H9 (cell line): ENCODE data around the gene NTRK2. TPM values are rescaled to one million over a fixed set of nuclear protein-coding genes. Genes with fewer than 3 reads are reported as not detected.

ENCODE experiments used
- DNase-seq: peaks from one replicate; pipeline ENCODE4 v3.0.0-alpha.2; 2017
- H2AFZ ChIP-seq: one replicate; pipeline ENCODE4 v1.6.1; 2013; ENCODE audit warnings: mild to moderate bottlenecking, low read length, control low read depth, moderate library complexity
- H2AK5ac ChIP-seq: 2 replicates; pipeline ENCODE4 v1.6.1; 2013; ENCODE audit warnings: low read length, control low read depth, mixed read lengths; ENCODE audit not compliant: insufficient read length
- H2BK120ac ChIP-seq: one replicate; pipeline ENCODE4 v1.6.1; 2013; ENCODE audit warnings: low read depth, mild to moderate bottlenecking, low read length, control low read depth, inconsistent platforms; ENCODE audit not compliant: poor library complexity, severe bottlenecking
- H2BK12ac ChIP-seq: 2 replicates; pipeline ENCODE4 v1.6.1; 2013; ENCODE audit warnings: low read length, control low read depth, mixed read lengths, low read depth; ENCODE audit not compliant: insufficient read length
- H2BK15ac ChIP-seq: 2 replicates; pipeline ENCODE4 v1.6.1; 2013; ENCODE audit warnings: low read depth, low read length, control low read depth
- H2BK20ac ChIP-seq: one replicate; pipeline ENCODE4 v1.6.1; 2013; ENCODE audit warnings: low read depth, mild to moderate bottlenecking, low read length, control low read depth, inconsistent platforms; ENCODE audit not compliant: poor library complexity, severe bottlenecking
- H2BK5ac ChIP-seq: 2 replicates; pipeline ENCODE4 v1.6.1; 2013; ENCODE audit warnings: low read length, control low read depth, mixed read lengths; ENCODE audit not compliant: insufficient read length
- H3K14ac ChIP-seq: 2 replicates; pipeline ENCODE4 v1.6.1; 2013; ENCODE audit warnings: low read length, control low read depth; ENCODE audit not compliant: insufficient read depth
- H3K18ac ChIP-seq: 2 replicates; pipeline ENCODE4 v1.6.1; 2013; ENCODE audit warnings: low read depth, mild to moderate bottlenecking, mixed read lengths, low read length, control low read depth; ENCODE audit not compliant: insufficient read length
- H3K23ac ChIP-seq: 2 replicates; pipeline ENCODE4 v1.6.1; 2013; ENCODE audit warnings: low read length, control low read depth, mixed read lengths, low read depth; ENCODE audit not compliant: insufficient read length
- H3K23me2 ChIP-seq: 2 replicates; pipeline ENCODE4 v1.6.1; 2013; ENCODE audit warnings: low read depth, mild to moderate bottlenecking, mixed read lengths, low read length, control low read depth; ENCODE audit not compliant: insufficient read length, poor library complexity, severe bottlenecking
- H3K27ac ChIP-seq: 2 replicates; pipeline ENCODE4 v1.5.1; 2013; ENCODE audit warnings: low read length, control low read depth, mixed read lengths, low read depth; ENCODE audit not compliant: insufficient read length
- H3K27me3 ChIP-seq: 2 replicates; pipeline ENCODE4 v1.6.1; 2013; ENCODE audit warnings: low read length, control low read depth, inconsistent platforms; ENCODE audit not compliant: insufficient read depth
- H3K4ac ChIP-seq: 2 replicates; pipeline ENCODE4 v1.6.1; 2013; ENCODE audit warnings: low read depth, mild to moderate bottlenecking, control low read depth, inconsistent platforms, low read length, moderate library complexity
- H3K4me1 ChIP-seq: 2 replicates; pipeline ENCODE4 v1.6.1; 2013; ENCODE audit warnings: low read length, control low read depth, inconsistent platforms; ENCODE audit not compliant: insufficient read depth
- H3K4me2 ChIP-seq: 2 replicates; pipeline ENCODE4 v1.6.1; 2013; ENCODE audit warnings: low read length, control low read depth, mixed read lengths; ENCODE audit not compliant: insufficient read length, insufficient read depth
- H3K56ac ChIP-seq: 2 replicates; pipeline ENCODE4 v1.6.1; 2013; ENCODE audit warnings: low read depth, mild to moderate bottlenecking, mixed read lengths, low read length, control low read depth; ENCODE audit not compliant: insufficient read length
- H3K79me1 ChIP-seq: 2 replicates; pipeline ENCODE4 v1.6.1; 2013; ENCODE audit warnings: low read depth, mild to moderate bottlenecking, moderate library complexity, low read length, control low read depth, inconsistent platforms; ENCODE audit not compliant: insufficient read depth, poor library complexity, severe bottlenecking
- H3K79me2 ChIP-seq: 2 replicates; pipeline ENCODE4 v1.6.1; 2013; ENCODE audit warnings: low read length, control low read depth, inconsistent platforms; ENCODE audit not compliant: insufficient read depth
- H3K9ac ChIP-seq: 2 replicates; pipeline ENCODE4 v1.6.1; 2013; ENCODE audit warnings: low read length, control low read depth, mixed read lengths; ENCODE audit not compliant: insufficient read length; ENCODE audit errors: extremely low read depth
- H3K9me3 ChIP-seq: one replicate; pipeline ENCODE4 v1.6.1; 2013; ENCODE audit warnings: low read depth, low read length, inconsistent platforms; ENCODE audit not compliant: control insufficient read depth
- H3T11ph ChIP-seq: one replicate; pipeline ENCODE4 v1.6.1; 2013; ENCODE audit warnings: mild to moderate bottlenecking, low read length, control low read depth, inconsistent platforms
- H4K20me1 ChIP-seq: one replicate; pipeline ENCODE4 v1.6.1; 2013; ENCODE audit not compliant: control insufficient read depth, insufficient read length, insufficient read depth
- H4K5ac ChIP-seq: 2 replicates; pipeline ENCODE4 v1.6.1; 2013; ENCODE audit warnings: low read depth, mild to moderate bottlenecking, mixed read lengths, low read length, control low read depth; ENCODE audit not compliant: insufficient read length
- H4K8ac ChIP-seq: replicated peaks from 2 replicates; pipeline ENCODE4 v1.6.1; 2013; ENCODE audit warnings: low read length, control low read depth, mixed read lengths, low read depth; ENCODE audit not compliant: insufficient read length
- H4K91ac ChIP-seq: 2 replicates; pipeline ENCODE4 v1.6.1; 2013; ENCODE audit warnings: low read depth, mild to moderate bottlenecking, moderate library complexity, mixed read lengths, low read length, control low read depth; ENCODE audit not compliant: insufficient read length
- H3K27ac Mint-ChIP-seq, 3 experiments: 2 replicates in 2 of 3; 3 replicates in 1 of 3; pipeline ENCODE4 v1.8.0; 2020 to 2021; ENCODE audit warnings: mixed read lengths in 3 of 3, mild to moderate bottlenecking in 1 of 3, moderate library complexity in 1 of 3
- H3K27me3 Mint-ChIP-seq: 2 replicates; pipeline ENCODE4 v1.8.0; 2021; ENCODE audit warnings: low read depth, mild to moderate bottlenecking, moderate library complexity, mixed read lengths
- H3K36me3 Mint-ChIP-seq, 3 experiments: 2 replicates in 2 of 3; 3 replicates in 1 of 3; pipeline ENCODE4 v1.8.0; 2020 to 2021; ENCODE audit warnings: low read depth in 3 of 3, mixed read lengths in 3 of 3; ENCODE audit not compliant: insufficient read depth in 1 of 3
- H3K4me1 Mint-ChIP-seq, 2 experiments: 2 replicates each; pipeline ENCODE4 v1.8.0; 2020; ENCODE audit warnings: mixed read lengths in 2 of 2
- H3K4me3 Mint-ChIP-seq, 2 experiments: 2 replicates in 1 of 2; 3 replicates in 1 of 2; pipeline ENCODE4 v1.8.0; 2020 to 2021; ENCODE audit warnings: mild to moderate bottlenecking in 2 of 2, mixed read lengths in 2 of 2, moderate library complexity in 1 of 2
- H3K9me3 Mint-ChIP-seq, 2 experiments: 2 replicates in 1 of 2; 3 replicates in 1 of 2; pipeline ENCODE4 v1.8.0; 2020; ENCODE audit warnings: mild to moderate bottlenecking in 2 of 2, mixed read lengths in 2 of 2, moderate library complexity in 1 of 2
- WGBS: extraction: QIAGEN DNeasy Blood & Tissue Kit; methylation state at CpG from one replicate; pipeline ENCODE4 v1.1.7; 2013; ENCODE audit warnings: missing lambda C conversion rate, low lambda C conversion rate, mixed read lengths; ENCODE audit not compliant: insufficient read length; ENCODE audit errors: extremely low coverage; 5-methylcytosine and 5-hydroxymethylcytosine counted together
- total RNA-seq: library from RNA; stranded (reverse); gene quantifications from 2 replicates; pipeline ENCODE4 v1.2.1, GENCODE V29; 2021
- TF ChIP-seq, protein P1 (sequence below): fragments of 200-600 bp; sonication (generic); conservative IDR thresholded peaks from 3 replicates; pipeline ENCODE4 v1.8.0; 2021; ENCODE audit warnings: antibody characterized with exemption, mild to moderate bottlenecking

Gene NTRK2
- total RNA-seq, 1 experiment from 2014 or later = 0.02 TPM

DNA sequence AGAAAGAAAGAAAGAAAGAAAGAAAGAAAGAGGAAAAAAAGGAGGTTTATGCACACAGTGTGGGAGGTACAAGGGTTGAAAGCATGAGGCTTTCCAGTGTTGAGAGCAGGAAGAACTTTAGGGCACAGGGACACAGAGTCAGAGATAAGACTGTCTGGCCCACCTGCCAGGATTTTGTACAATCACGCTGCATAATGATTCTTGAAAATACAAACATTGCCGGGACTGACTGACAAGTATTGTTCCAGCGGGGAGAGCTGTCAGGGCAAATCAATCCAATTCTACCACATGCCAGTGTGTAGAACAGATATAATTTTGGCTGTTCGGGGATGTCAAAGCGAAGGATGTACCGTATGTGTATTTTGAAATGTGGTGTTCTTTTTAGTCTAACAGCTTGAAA lies 254.7 kb downstream of the NTRK2 start:
- H3T11ph ChIP-seq = no peak overlapping the region
- H3K27me3 ChIP-seq = no peaks in the 10 kb centered on the region
- H3K27ac Mint-ChIP-seq = no peak overlapping the region
- no peak overlapping the region for H2AFZ ChIP-seq
- H3K4me1 ChIP-seq = no peaks in the 10 kb centered on the region
- no peaks in the 10 kb centered on the region for H4K20me1 ChIP-seq
- no peaks in the 10 kb centered on the region for H3K79me2 ChIP-seq
- H2AK5ac ChIP-seq = no peak overlapping the region
- H3K27me3 Mint-ChIP-seq = no peaks in the 10 kb centered on the region; the same call in 1 of the 2 replicates
- no peak overlapping the region for H3K4me2 ChIP-seq
- no peak overlapping the region for H3K9ac ChIP-seq
- no peak overlapping the region for H3K23ac ChIP-seq
- H4K91ac ChIP-seq = no peak overlapping the region
- H2BK15ac ChIP-seq = no peak overlapping the region
- no peak overlapping the region for H3K4ac ChIP-seq
- H4K8ac ChIP-seq = no peak overlapping the region
- no peak overlapping the region for H4K5ac ChIP-seq
- H3K56ac ChIP-seq = no peak overlapping the region
- DNase-seq = no peak
- H3K23me2 ChIP-seq = no peaks in the 10 kb centered on the region
- no peaks in the 10 kb centered on the region for H3K36me3 Mint-ChIP-seq
- H3K27ac ChIP-seq = no peak overlapping the region
- WGBS = no CpG with 5 or more reads among the region's 6 CpGs
- H3K9me3 ChIP-seq = no peaks in the 10 kb centered on the region
- peaks cover 4% of the 10 kb centered on the region in 2 experiments; a peak in 3 of 4 replicates for H3K4me1 Mint-ChIP-seq
- H3K4me3 Mint-ChIP-seq = no peak overlapping the region
- no peaks in the 10 kb centered on the region for H3K79me1 ChIP-seq
- no peak overlapping the region for H2BK20ac ChIP-seq
- H2BK12ac ChIP-seq = no peak overlapping the region
- H3K9me3 Mint-ChIP-seq = peaks cover 0 to 2% of the 10 kb centered on the region in 2 experiments; a peak in 1 of 5 replicates
- no peak overlapping the region for H2BK120ac ChIP-seq
- no peak overlapping the region for H3K14ac ChIP-seq
- TF ChIP-seq, protein P1, sequence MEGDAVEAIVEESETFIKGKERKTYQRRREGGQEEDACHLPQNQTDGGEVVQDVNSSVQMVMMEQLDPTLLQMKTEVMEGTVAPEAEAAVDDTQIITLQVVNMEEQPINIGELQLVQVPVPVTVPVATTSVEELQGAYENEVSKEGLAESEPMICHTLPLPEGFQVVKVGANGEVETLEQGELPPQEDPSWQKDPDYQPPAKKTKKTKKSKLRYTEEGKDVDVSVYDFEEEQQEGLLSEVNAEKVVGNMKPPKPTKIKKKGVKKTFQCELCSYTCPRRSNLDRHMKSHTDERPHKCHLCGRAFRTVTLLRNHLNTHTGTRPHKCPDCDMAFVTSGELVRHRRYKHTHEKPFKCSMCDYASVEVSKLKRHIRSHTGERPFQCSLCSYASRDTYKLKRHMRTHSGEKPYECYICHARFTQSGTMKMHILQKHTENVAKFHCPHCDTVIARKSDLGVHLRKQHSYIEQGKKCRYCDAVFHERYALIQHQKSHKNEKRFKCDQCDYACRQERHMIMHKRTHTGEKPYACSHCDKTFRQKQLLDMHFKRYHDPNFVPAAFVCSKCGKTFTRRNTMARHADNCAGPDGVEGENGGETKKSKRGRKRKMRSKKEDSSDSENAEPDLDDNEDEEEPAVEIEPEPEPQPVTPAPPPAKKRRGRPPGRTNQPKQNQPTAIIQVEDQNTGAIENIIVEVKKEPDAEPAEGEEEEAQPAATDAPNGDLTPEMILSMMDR = no peak
- H2BK5ac ChIP-seq = no peak overlapping the region
- no peak overlapping the region for H3K18ac ChIP-seq
